Naive B cell (primary cell): ENCODE results near the gene SERPINA12. TPM values are rescaled to one million over a fixed set of nuclear protein-coding genes. Genes with fewer than 3 reads are reported as not detected.

Source experiments
- ATAC-seq, 2 donors: fragments of 150-1000 bp; cut with Tn5 transposase; 2 replicates each; pipeline ENCODE4 v1.10.0; 2021; ENCODE audit warnings: low read depth in 2 of 2, mild to moderate bottlenecking in 2 of 2, moderate library complexity in 2 of 2
- DNase-seq: peaks from one replicate; pipeline ENCODE4 v3.0.0; 2022
- H3K27ac Mint-ChIP-seq, 6 donors: one replicate each; pipeline ENCODE4 v1.8.0; 2020 to 2022; ENCODE audit warnings: mild to moderate bottlenecking in 6 of 6, mixed read lengths in 6 of 6, moderate library complexity in 5 of 6, inconsistent platforms in 2 of 6
- H3K27me3 Mint-ChIP-seq, 3 donors: one replicate each; pipeline ENCODE4 v1.8.0; 2021 to 2022; ENCODE audit warnings: mixed read lengths in 3 of 3, mild to moderate bottlenecking in 1 of 3
- H3K36me3 Mint-ChIP-seq, 2 donors: one replicate each; pipeline ENCODE4 v1.8.0; 2020 to 2022; ENCODE audit warnings: mixed read lengths in 2 of 2, inconsistent platforms in 1 of 2, mild to moderate bottlenecking in 1 of 2
- H3K4me1 Mint-ChIP-seq, 3 donors: one replicate each; pipeline ENCODE4 v1.8.0; 2020 to 2022; ENCODE audit warnings: mixed read lengths in 3 of 3, inconsistent platforms in 1 of 3, mild to moderate bottlenecking in 1 of 3, moderate library complexity in 1 of 3
- H3K4me3 Mint-ChIP-seq, 8 donors: one replicate each; pipeline ENCODE4 v1.8.0; 2020 to 2022; ENCODE audit warnings: mild to moderate bottlenecking in 8 of 8, mixed read lengths in 8 of 8, moderate library complexity in 8 of 8, inconsistent platforms in 2 of 8
- H3K9me3 Mint-ChIP-seq, 7 donors: one replicate each; pipeline ENCODE4 v1.8.0; 2020 to 2022; ENCODE audit warnings: mixed read lengths in 7 of 7, mild to moderate bottlenecking in 5 of 7, inconsistent platforms in 2 of 7, moderate library complexity in 1 of 7
- polyA plus RNA-seq, 6 donors: library from polyadenylated mRNA; unstranded; fragments of 300-500 nt; fragmentation: Illumina TruSeq; gene quantifications; one replicate each; pipeline ENCODE4 v1.2.3, GENCODE V29; 2021; ENCODE audit warnings: low read depth in 6 of 6

Gene SERPINA12
- polyA plus RNA-seq, 6 donors from 2014 or later, result not detected

GRCh38 chr14:94464290-94464689 lies 45.0 kb downstream of the SERPINA12 start:
- Mint-ChIP-seq H3K36me3 (peaks cover 6 to 10% of the 10 kb centered on the region in 2 donors), H3K4me3 (no peak overlapping the region), H3K4me1 (no peaks in the 10 kb centered on the region), H3K27me3 (peaks cover 0 to 19% (median 0%) of the 10 kb centered on the region in 3 donors), H3K27ac (no peak overlapping the region), H3K9me3 (peaks cover 12 to 40% (median 22%) of the 10 kb centered on the region in 7 donors)
- ATAC-seq, result no peak
- no peak for DNase-seq

GRCh38 chr14:94462763-94463572 lies 46.3 kb downstream of the SERPINA12 start:
- Mint-ChIP-seq H3K36me3 (peaks cover 5 to 10% of the 10 kb centered on the region in 2 donors), H3K4me1 (no peaks in the 10 kb centered on the region), H3K27me3 (peaks cover 0 to 15% (median 1%) of the 10 kb centered on the region in 3 donors), H3K9me3 (peaks cover 10 to 42% (median 21%) of the 10 kb centered on the region in 7 donors), H3K27ac (no peak overlapping the region), H3K4me3 (peak overlapping the region in 1 of 8 donors; percentile 12)
- no peak for DNase-seq
- no peak for ATAC-seq

DNA sequence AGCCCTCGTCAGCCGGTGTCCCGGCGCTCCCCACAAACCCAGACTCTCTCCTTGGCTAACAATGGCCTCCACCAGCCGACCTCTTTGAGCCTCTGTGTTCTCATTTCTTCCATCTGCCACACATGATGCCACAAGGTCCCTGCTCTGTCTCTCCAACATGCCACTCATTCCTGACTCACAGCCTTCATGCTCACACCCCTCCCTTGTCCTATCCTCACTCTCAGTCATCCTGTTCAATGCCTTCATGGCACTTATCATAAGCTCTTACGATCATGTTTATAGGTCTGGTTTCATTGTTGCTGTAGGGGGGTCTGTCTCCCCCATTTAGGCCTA lies 47.1 kb downstream of the SERPINA12 start:
- no peaks in the 10 kb centered on the region for H3K4me1 Mint-ChIP-seq
- H3K4me3 Mint-ChIP-seq, result no peak overlapping the region
- DNase-seq, result no peak
- peaks cover 0 to 8% (median 5%) of the 10 kb centered on the region in 3 donors for H3K27me3 Mint-ChIP-seq
- H3K9me3 Mint-ChIP-seq, result peaks cover 5 to 46% (median 20%) of the 10 kb centered on the region in 7 donors
- no peak overlapping the region for H3K27ac Mint-ChIP-seq
- ATAC-seq, result no peak
- peaks cover 0 to 10% of the 10 kb centered on the region in 2 donors for H3K36me3 Mint-ChIP-seq

DNA sequence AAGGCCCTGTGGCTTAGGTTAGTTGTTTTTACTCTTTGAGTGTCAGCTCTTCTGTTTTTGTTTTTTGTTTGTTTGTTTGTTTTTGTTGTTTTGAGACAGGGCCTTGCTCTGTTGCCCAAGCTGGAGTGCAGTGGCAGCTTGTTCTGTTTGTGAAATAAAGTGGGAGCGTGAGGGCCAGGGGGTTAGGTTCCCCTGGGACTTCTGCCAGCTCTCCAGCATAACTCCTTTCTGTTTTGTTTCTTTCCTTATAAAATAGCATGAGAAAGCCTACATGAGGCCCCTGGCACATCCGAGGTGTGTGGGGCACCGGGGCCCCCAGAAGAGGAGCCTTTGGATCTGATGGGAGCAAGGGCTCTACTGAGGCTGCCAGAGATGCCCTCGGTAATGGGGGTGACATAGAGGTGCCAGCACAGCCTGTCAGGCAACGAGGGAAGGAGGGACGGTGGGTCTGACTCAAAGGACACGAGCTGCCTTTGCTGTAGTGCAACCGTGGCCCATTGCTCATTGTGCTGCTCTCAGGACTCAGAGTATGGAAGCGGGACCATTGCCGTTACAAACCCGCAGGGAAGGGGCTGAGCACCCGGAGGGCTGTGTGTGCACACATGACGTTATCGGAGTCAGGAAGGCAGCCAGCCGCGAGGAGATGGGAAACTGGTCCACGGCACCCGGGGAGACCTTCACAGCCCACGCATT lies 47.6 kb downstream of the SERPINA12 start:
- no peak for DNase-seq
- H3K27ac Mint-ChIP-seq, result no peak overlapping the region
- no peak for ATAC-seq
- no peaks in the 10 kb centered on the region for H3K4me1 Mint-ChIP-seq
- H3K9me3 Mint-ChIP-seq, result peaks cover 6 to 51% (median 22%) of the 10 kb centered on the region in 7 donors
- H3K27me3 Mint-ChIP-seq, result peaks cover 0 to 8% (median 5%) of the 10 kb centered on the region in 3 donors
- H3K36me3 Mint-ChIP-seq, result peaks cover 0 to 10% of the 10 kb centered on the region in 2 donors
- no peak overlapping the region for H3K4me3 Mint-ChIP-seq

- H3K4me3 Mint-ChIP-seq, result no peak overlapping the region
Observed at GRCh38 chr14:94460631-94461416, 48.4 kb downstream of the SERPINA12 start.

GRCh38 chr14:94458558-94459205 lies 50.6 kb downstream of the SERPINA12 start:
- ATAC-seq (no peak), DNase-seq (no peak)
- Mint-ChIP-seq H3K4me1 (no peaks in the 10 kb centered on the region), H3K27me3 (peaks cover 8 to 19% (median 18%) of the 10 kb centered on the region in 3 donors), H3K36me3 (no peaks in the 10 kb centered on the region), H3K4me3 (no peak overlapping the region), H3K27ac (no peak overlapping the region), H3K9me3 (peaks cover 11 to 49% (median 20%) of the 10 kb centered on the region in 7 donors)

More at GRCh38 chr14:94460631-94461416, 48.4 kb downstream of the SERPINA12 start:
- Mint-ChIP-seq H3K36me3 (peaks cover 0 to 2% of the 10 kb centered on the region in 2 donors), H3K27me3 (peaks cover 3 to 8% (median 7%) of the 10 kb centered on the region in 3 donors), H3K4me1 (no peaks in the 10 kb centered on the region), H3K9me3 (peaks cover 4 to 51% (median 17%) of the 10 kb centered on the region in 7 donors), H3K27ac (peak overlapping the region in 1 of 6 donors; percentile 25)
- ATAC-seq, result no peak
- DNase-seq, result no peak

DNA sequence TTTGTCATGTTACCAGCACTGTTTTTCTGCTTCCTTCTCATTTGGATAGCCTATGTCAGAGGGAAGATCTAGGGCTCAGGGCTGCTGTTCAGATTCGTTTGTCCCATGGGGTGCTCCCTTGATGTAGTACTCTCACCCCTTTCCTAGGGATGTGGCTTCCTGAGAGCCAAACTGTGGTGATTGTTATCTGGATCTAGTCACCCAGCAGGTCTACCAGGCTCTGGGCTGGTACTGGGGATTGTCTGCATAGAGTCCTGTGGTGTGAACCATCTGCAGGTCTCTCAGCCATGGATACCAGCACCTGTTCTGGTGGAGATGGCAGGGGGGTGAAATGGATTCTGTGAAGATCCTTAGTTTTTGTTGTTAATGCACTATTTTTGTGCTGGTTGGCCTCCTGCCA lies 51.2 kb downstream of the SERPINA12 start:
- Mint-ChIP-seq H3K27ac (no peak overlapping the region), H3K4me3 (peak overlapping the region in 1 of 8 donors; percentile 29), H3K36me3 (no peaks in the 10 kb centered on the region), H3K4me1 (no peaks in the 10 kb centered on the region), H3K27me3 (peaks cover 8 to 19% (median 19%) of the 10 kb centered on the region in 3 donors), H3K9me3 (peaks cover 12 to 46% (median 22%) of the 10 kb centered on the region in 7 donors)
- no peak for DNase-seq
- no peak for ATAC-seq

DNA sequence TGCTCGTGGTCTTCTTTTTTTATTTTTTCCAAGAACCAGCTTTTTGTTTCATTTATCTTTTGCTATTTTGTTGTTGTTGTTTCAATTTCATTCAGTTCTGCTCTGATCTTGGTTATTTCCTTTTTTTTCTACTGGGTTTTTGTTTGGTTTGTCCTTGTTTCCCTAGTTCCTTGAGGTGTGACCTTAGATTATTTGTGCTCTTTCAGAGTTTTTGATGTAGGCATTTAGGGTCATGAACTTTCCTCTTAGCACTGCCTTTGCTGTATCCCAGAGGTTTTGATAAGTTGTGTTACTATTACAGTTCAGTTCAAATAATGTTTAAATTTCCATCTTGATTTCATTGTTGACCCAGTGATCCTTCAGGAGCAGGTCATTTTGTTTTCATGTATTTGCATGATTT lies 53.3 kb downstream of the SERPINA12 start:
- ATAC-seq (no peak), DNase-seq (no peak)
- no peaks in the 10 kb centered on the region for H3K4me1 Mint-ChIP-seq
- no peaks in the 10 kb centered on the region for H3K36me3 Mint-ChIP-seq
- peaks cover 0 to 28% (median 19%) of the 10 kb centered on the region in 3 donors for H3K27me3 Mint-ChIP-seq
- no peak overlapping the region for H3K27ac Mint-ChIP-seq
- H3K4me3 Mint-ChIP-seq, result no peak overlapping the region
- H3K9me3 Mint-ChIP-seq, result peaks cover 7 to 46% (median 25%) of the 10 kb centered on the region in 7 donors

GRCh38 chr14:94451826-94452225 lies 57.4 kb downstream of the SERPINA12 start:
- H3K36me3 Mint-ChIP-seq, result no peaks in the 10 kb centered on the region
- DNase-seq, result no peak
- H3K27me3 Mint-ChIP-seq, result peaks cover 0 to 35% (median 21%) of the 10 kb centered on the region in 3 donors
- no peaks in the 10 kb centered on the region for H3K4me1 Mint-ChIP-seq
- H3K9me3 Mint-ChIP-seq, result peaks cover 7 to 31% (median 19%) of the 10 kb centered on the region in 7 donors
- no peak overlapping the region for H3K27ac Mint-ChIP-seq
- ATAC-seq, result no peak
- no peak overlapping the region for H3K4me3 Mint-ChIP-seq

GRCh38 chr14:94451091-94451771 lies 58.0 kb downstream of the SERPINA12 start:
- DNase-seq (no peak), ATAC-seq (no peak)
- H3K4me1 Mint-ChIP-seq, result no peaks in the 10 kb centered on the region
- H3K27ac Mint-ChIP-seq, result no peak overlapping the region
- H3K36me3 Mint-ChIP-seq, result no peaks in the 10 kb centered on the region
- peaks cover 0 to 35% (median 21%) of the 10 kb centered on the region in 3 donors for H3K27me3 Mint-ChIP-seq
- peaks cover 7 to 25% (median 18%) of the 10 kb centered on the region in 7 donors for H3K9me3 Mint-ChIP-seq
- no peak overlapping the region for H3K4me3 Mint-ChIP-seq

DNA sequence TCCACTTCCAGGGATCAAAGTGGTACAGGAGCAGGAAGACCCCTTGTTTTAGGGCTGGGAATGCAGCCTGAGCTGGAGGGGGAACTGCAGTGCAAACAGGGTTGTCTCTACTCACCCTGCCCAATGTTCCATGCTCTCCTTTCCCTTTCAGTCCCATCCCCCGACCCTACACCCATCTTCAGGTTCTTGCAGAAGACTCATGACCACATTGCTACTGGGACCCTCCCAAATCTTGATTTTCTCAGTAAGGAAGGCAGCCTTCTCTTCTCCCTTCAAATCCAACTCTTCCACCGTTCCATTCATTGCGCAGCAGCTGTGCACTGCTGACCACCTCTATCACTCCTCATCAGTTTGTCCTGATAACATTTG lies 58.6 kb downstream of the SERPINA12 start:
- no peaks in the 10 kb centered on the region for H3K4me1 Mint-ChIP-seq
- H3K27ac Mint-ChIP-seq, result no peak overlapping the region
- ATAC-seq (no peak), DNase-seq (no peak)
- H3K4me3 Mint-ChIP-seq, result no peak overlapping the region
- H3K27me3 Mint-ChIP-seq, result peaks cover 0 to 31% (median 17%) of the 10 kb centered on the region in 3 donors
- H3K9me3 Mint-ChIP-seq, result peaks cover 7 to 22% (median 15%) of the 10 kb centered on the region in 7 donors
- no peaks in the 10 kb centered on the region for H3K36me3 Mint-ChIP-seq

DNA sequence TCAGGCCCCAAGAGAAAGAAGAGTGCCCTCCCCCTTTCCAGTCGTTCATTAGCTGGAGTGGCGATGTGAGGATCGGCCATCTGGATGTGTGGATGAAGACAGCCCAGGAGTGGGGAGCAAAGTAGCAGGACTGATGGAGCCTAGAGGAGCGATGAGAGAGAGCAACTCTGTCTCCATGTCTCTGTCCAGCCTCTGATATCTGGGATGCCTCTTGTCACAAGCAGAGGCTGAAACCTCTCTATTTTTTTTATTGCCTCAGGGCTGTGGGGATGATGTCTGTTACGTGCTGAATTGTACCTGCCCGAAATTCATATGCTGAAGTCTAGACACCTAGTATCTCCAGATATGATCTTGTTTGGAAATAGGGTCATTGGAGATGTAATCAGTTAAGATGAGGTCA lies 59.3 kb downstream of the SERPINA12 start:
- Mint-ChIP-seq H3K4me1 (no peaks in the 10 kb centered on the region), H3K27me3 (peaks cover 0 to 28% (median 9%) of the 10 kb centered on the region in 3 donors), H3K4me3 (no peak overlapping the region), H3K9me3 (peaks cover 7 to 17% (median 13%) of the 10 kb centered on the region in 7 donors), H3K36me3 (no peaks in the 10 kb centered on the region), H3K27ac (no peak overlapping the region)
- no peak for ATAC-seq
- no peak for DNase-seq
